Measurements from ENCODE around the gene SH3YL1.

- TF ChIP-seq CTCF (IDR thresholded peaks at IDR 0.05), result peak; percentile 31; the same call in 1 of the 2 replicates
- TF ChIP-seq POLR2AphosphoS5 (IDR thresholded peaks at IDR 0.05; ENCODE audit: low read depth, low read length), result no peak
- no peak for TF ChIP-seq REST (IDR thresholded peaks at IDR 0.05; ENCODE audit: insufficient read depth in 1 of 2, low read depth in 2 of 2, low read length in 1 of 2)
- no peak for TF ChIP-seq SIN3A (IDR thresholded peaks at IDR 0.05; ENCODE audit: borderline replicate concordance, insufficient read depth, low read depth, low read length)
- TF ChIP-seq TCF7L2 (IDR thresholded peaks at IDR 0.05; ENCODE audit: low read depth, low read length), result no peak
Observed at GRCh38 chr2:274503-274902, 10.7 kb upstream of the SH3YL1 start.

All from Panc1 (cell line).